HuH-7 (cell line): Measurements from ENCODE around the gene LIMS3.
"Not testable (repeated sequence)": the region's sequence is repeated elsewhere in the genome, so short reads cannot be mapped to it uniquely, and the experiment has no call there.

Source experiments
- DNase-seq: peaks from one replicate; pipeline ENCODE4 v3.0.0; 2011; ENCODE audit warnings: low spot score

The LIMS3 gene

GRCh38 chr2:109898462-109899336 is at the start of gene LIMS3:
TSS of gene LIMS3 (plus strand) at chr2:109898688. CDS start at chr2:109898729, 41 bp downstream.
- DNase-seq = not testable (repeated sequence)

GRCh38 chr2:109871129-109871751 is 27.2 kb upstream of the LIMS3 start:
- not testable (repeated sequence) for DNase-seq

GRCh38 chr2:109876625-109877024 is 21.9 kb upstream of the LIMS3 start:
- DNase-seq = not testable (repeated sequence)

- DNase-seq = not testable (repeated sequence)
These were observed 16.4 kb upstream of the LIMS3 start for GRCh38 chr2:109882112-109882511.

DNA sequence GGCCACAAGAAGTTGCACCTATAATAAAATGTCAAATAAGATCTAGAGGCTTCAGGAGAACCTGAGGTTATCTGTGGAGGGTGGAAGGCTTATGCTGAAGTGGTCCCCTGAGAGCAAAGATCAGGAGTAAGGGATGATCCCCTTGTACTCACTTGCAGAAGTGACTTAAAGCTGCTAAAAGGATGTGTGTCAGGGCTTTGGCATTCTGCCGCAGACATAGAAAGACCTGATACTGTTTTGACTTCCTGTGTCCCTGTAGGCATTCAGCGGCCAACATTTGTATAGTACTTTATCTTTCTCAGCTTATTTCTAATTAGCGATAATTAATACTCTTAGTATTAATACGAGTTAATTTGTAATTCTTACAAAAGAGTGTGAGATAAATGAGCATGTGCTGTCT is 10.1 kb upstream of the LIMS3 start:
- not testable (repeated sequence) for DNase-seq

DNA sequence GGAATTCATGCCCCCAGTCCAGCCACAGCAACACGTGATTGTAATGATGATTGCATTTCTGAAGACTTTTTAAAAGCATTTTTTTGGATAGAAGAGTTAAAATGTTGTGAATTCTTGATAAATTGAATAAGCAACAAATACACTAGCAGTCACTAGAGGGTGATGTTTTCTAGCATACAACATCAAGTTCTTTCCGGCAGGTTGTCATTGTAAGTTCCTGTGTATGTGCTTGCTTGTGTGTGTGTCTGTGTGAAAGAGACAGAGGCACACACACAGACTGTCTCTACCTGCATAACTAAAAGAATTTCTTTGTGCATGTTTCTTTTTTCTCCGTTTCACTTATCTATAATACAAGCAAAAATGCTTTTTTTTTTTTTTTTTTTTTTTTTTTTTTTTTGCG is 8.6 kb upstream of the LIMS3 start:
- not testable (repeated sequence) for DNase-seq

DNA sequence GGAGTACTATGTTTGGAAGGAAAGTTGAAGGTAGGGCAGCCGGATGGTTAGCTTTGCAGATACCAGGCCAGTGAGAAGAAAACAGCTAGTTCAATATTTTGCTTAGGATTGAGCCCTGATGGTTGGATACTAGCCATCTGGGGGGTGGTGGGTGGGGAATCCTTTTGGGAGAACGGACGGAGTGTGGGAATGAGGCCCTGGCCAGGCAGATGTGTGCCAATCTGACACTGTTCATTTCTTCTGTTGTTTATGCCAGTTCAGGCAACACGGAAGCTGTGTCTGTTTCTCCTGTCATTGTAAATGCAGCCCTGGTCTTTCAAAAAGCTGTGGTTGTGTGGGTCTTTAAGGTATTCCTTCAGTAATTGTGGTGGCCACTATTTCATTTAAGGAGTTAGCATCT is 7.5 kb upstream of the LIMS3 start:
- not testable (repeated sequence) for DNase-seq

DNA sequence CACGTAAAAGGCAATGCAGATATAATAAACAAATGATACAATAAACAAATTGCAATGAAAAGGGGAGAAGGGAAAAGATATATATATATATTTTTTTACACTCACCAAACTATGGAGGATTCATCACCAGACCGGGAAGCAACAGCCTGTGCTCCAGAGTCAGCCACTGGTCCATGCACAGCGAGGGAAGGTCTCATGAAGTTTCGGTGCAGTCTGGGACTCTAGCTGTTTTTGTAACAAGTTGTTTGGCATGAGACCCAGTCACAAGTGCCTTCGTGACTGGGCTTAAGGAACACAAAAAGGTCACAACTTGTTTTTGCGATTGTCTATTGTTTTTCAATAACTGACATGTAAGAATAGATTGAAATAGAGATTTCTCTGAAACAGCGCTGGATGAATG is 4.8 kb upstream of the LIMS3 start:
- not testable (repeated sequence) for DNase-seq

GRCh38 chr2:109894141-109894540 is 4.3 kb upstream of the LIMS3 start:
- not testable (repeated sequence) for DNase-seq

DNA sequence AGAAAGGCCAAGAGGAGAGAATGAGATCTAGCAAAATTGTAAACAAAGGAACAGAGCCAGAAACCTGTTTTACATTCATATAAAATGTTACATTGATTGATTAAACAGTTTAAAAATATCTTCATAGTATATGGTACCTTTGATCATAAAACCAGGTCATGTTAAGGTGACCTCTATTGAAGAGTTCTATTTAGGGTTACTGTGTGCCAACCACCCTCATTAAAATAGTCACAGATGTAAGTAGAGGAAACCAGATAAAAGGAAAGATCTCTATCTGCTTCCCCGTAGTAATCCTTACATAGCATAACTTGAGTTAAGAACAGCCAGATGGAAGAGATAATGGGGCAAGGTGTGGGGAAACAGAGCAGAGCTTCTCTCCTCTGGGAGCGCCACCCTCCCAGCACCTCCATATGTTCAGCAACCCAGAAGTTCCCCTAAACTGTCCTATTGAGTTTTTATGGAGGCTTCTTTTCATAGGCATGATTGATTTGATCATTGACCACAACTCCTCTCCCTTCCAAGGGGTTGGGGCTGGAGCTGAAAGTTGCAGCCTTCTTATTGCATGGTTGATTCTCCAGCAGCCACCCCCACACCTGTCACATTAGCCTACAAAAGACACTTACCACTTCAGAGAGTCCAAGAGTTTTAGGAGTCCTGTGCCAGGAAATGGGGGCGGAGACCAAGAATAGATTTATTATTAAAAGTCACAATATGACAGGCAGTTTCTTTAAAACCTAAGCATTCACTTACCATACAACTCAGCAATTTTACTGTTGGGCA is 3.2 kb upstream of the LIMS3 start:
- DNase-seq = not testable (repeated sequence)

DNA sequence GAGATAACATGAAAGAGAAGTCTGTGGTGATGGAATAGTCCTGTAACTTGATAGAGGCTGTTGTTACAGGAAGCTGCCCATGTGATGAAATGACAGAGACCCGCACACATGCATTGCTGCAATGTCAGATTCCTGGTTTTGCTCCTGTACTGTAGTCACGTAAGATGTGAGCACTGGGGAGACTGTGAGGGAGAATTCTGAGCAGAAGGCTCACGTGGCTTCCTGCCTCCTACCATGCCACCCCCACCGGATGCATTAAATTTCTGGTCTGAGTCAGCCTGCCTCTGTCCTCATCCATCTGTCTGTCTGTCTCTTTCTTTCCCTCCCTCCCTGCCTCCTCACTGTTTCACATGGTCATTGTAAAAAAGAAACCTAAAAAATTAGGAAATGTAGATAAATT is 2.3 kb upstream of the LIMS3 start:
- not testable (repeated sequence) for DNase-seq

GRCh38 chr2:109897769-109898461 is 573 bp upstream of the LIMS3 start:
- DNase-seq = not testable (repeated sequence)

DNA sequence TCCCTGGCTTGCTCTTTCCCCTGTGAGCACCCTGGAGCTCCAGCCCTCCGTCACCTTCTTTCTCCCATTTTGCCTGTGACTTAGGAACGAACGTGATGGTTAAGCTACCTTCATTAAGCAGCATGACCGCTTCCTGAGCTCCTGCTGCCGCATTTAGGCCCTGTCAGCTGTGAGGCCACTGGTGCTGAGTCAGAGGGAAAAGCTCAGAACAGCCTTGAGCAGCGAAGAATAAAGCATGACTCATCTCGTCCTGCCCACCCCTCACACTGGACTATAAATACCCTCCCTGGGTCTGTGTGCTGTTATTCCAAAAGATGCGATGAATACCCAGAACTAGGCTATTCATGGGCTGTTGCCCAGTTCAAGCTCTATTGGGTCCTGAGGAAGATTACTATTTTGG is 7.3 kb downstream of the LIMS3 start:
- DNase-seq = not testable (repeated sequence)

- DNase-seq = not testable (repeated sequence)
These were observed 10.1 kb downstream of the LIMS3 start for GRCh38 chr2:109908626-109909025.

- DNase-seq = not testable (repeated sequence)
These were observed 12.3 kb downstream of the LIMS3 start for GRCh38 chr2:109910789-109911188.

GRCh38 chr2:109913911-109914310 is 15.4 kb downstream of the LIMS3 start:
- not testable (repeated sequence) for DNase-seq

DNA sequence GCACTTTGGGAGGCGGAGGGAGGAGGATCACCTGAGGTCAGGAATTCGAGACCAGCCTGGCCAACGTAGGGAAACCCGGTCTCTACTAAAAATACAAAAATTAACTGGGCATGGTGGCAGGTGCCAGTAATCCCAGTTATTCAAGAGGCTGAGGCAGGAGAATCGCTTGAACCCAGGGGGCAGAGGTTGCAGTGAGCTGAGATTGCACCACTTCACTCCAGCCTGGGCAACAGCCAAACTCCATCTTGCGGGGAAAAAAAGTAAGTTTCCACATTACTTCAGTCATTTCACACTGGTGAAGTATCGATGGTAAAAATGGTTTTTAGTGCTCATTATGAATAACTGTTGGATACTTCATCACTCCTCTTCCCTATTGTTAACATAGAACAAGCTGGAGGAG is 16.1 kb downstream of the LIMS3 start:
- not testable (repeated sequence) for DNase-seq

DNA sequence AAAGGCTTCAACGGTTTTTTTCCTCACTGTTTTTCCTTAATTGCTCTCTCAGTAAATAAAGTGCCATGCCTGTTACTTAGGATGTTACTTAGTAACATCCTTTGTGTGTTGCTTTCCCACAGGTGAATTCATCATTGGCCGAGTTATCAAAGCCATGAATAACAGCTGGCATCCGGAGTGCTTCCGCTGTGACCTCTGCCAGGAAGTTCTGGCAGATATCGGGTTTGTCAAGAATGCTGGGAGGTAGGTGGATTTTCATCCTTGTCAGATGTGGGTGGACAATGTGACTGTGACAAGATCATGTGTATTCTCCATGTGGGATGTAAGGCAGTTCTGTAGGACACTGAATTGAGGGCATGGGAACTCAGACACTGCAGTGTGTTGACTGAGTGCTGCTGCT is 17.3 kb downstream of the LIMS3 start:
- not testable (repeated sequence) for DNase-seq

- DNase-seq = not testable (repeated sequence)
These were observed 21.7 kb downstream of the LIMS3 start for GRCh38 chr2:109920162-109920561.

DNA sequence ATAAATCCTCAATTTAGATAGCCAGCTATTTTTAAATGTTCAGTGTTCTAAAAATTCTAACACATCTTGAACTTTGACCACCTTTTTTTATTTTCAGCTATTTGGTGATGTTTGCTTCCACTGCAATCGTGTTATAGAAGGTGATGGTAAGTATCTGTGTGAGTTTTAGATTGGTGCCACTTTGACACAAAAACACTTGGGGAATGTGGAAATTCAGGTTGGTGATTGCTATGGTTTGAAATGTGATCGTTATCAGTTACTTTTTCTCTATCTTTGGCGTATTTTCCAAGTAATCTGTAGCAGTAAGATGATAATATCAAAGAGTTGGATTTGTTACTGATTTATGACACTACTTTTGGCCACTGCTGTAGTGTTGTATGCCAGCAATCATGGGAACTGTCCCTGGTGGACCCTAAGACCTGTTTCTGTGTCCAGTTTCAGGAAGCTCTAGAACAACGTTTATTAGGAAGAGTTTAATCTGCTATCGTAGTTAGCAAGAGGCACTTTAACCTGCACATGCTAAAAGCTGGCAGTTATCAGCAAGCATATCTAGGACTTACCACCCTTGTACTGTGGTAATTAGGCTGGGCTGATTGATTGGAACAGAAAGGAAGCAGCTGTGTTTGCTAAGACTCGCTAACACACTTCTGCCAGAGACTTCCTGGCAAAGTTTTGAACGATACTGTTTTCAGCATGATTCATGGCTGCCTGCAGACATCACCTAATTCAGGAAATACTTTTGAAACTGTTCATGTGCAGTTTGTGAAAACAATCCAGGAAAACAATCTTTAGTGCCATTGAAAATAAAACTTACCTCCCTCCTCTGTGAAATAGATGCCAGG is 23.3 kb downstream of the LIMS3 start:
- DNase-seq = not testable (repeated sequence)

GRCh38 chr2:109924481-109924880 is 26.0 kb downstream of the LIMS3 start:
- not testable (repeated sequence) for DNase-seq
